GM12891 (cell line): ENCODE results near the gene FLNA.

ENCODE experiments used
- POLR2A ChIP-seq: IDR thresholded peaks from 2 replicates; pipeline ENCODE4 v1.6.1; 2011; ENCODE audit warnings: low read depth, low read length, control low read depth
- POLR2AphosphoS5 ChIP-seq: IDR thresholded peaks from 2 replicates; pipeline ENCODE4 v1.6.1; 2011; ENCODE audit warnings: low read depth, low read length, control low read depth
- POU2F2 ChIP-seq: IDR thresholded peaks from 2 replicates; pipeline ENCODE4 v1.6.1; 2011; ENCODE audit warnings: low read depth, mild to moderate bottlenecking, control low read depth, low read length, moderate library complexity
- TAF1 ChIP-seq: IDR thresholded peaks from 2 replicates; pipeline ENCODE4 v1.6.1; 2011; ENCODE audit warnings: low read depth, low read length, control low read depth

DNA sequence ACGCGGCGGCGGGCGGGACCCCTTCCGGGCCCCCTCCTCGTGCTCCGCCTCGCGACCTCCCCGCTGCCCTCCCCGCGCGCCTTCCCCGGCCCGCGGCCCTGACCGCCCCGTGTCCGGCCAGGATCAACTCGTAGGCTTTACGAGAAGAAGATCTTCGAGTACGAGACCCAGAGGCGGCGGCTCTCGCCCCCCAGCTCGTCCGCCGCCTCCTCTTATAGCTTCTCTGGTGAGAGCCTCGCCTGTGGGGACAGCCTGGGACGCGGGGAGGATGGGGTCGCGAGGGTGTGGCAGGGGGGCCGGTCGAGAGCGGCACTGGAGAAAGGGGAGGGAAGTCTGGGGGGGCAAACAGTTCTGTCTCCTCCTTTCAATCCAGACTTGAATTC lies 5.1 kb upstream of the FLNA start:
- no peak for TF ChIP-seq POLR2A
- no peak for TF ChIP-seq TAF1
- no peak for TF ChIP-seq POLR2AphosphoS5
- TF ChIP-seq POU2F2, result no peak
